A673 (cell line): Measurements from ENCODE around the gene C15orf61. TPM values are rescaled to one million over a fixed set of nuclear protein-coding genes. Genes with fewer than 3 reads are reported as not detected.

Experiments used
- BruUV-seq: library from RNA; stranded (reverse); fragments of 400-500 nt; replicated peaks from 2 replicates; lab custom pipeline; 2021; lab: Mats Ljungman, UMichigan
- CTCF ChIA-PET: fragments of 300-600 bp; sonication (Branson Sonifier 250); formaldehyde crosslinking; loops from one replicate; lab custom pipeline; 2022; ENCODE audit warnings: antibody characterized with exemption; lab: Charles Lee
- POLR2A ChIA-PET: fragments of 300-600 bp; sonication (Branson Sonifier 250); formaldehyde crosslinking; loops from one replicate; lab custom pipeline; 2022; ENCODE audit warnings: antibody characterized with exemption; ENCODE audit not compliant: low non-redundant PET; lab: Charles Lee
- DNase-seq: peaks from one replicate; pipeline ENCODE4 v3.0.0-alpha.2; 2015; ENCODE audit warnings: low spot score
- H3K27ac ChIP-seq: fragments of 200-600 bp; sonication (generic); 2 replicates; pipeline ENCODE4 v1.5.1; 2016; ENCODE audit warnings: mixed run types, low read depth, mild to moderate bottlenecking, mixed read lengths, antibody characterized with exemption, low read length; ENCODE audit not compliant: poor library complexity, severe bottlenecking
- H3K27me3 ChIP-seq: fragments of 200-600 bp; sonication (generic); replicated peaks from 2 replicates; pipeline ENCODE4 v1.6.1; 2017; ENCODE audit warnings: mixed run types, low read depth, mild to moderate bottlenecking, mixed read lengths, antibody characterized with exemption, low read length; ENCODE audit not compliant: insufficient read depth, poor library complexity
- H3K36me3 ChIP-seq: fragments of 200-600 bp; sonication (generic); 2 replicates; pipeline ENCODE4 v1.6.1; 2016; ENCODE audit warnings: mixed run types, mild to moderate bottlenecking, mixed read lengths, antibody characterized with exemption, low read length; ENCODE audit not compliant: insufficient read depth, poor library complexity, severe bottlenecking
- H3K4me1 ChIP-seq: fragments of 200-600 bp; sonication (generic); 2 replicates; pipeline ENCODE4 v1.6.1; 2017; ENCODE audit warnings: mixed run types, mild to moderate bottlenecking, mixed read lengths, antibody characterized with exemption, low read length; ENCODE audit not compliant: insufficient read depth, poor library complexity, severe bottlenecking
- H3K4me3 ChIP-seq: fragments of 200-600 bp; sonication (generic); 2 replicates; pipeline ENCODE4 v1.5.1; 2016; ENCODE audit warnings: low read depth, mixed run types, mild to moderate bottlenecking, mixed read lengths, low read length; ENCODE audit not compliant: poor library complexity, severe bottlenecking
- H3K9me3 ChIP-seq: fragments of 200-600 bp; sonication (generic); 2 replicates; pipeline ENCODE4 v1.6.1; 2016; ENCODE audit warnings: mixed run types, low read depth, mild to moderate bottlenecking, mixed read lengths, antibody characterized with exemption, low read length; ENCODE audit not compliant: poor library complexity, severe bottlenecking
- EZH2 ChIP-seq: fragments of 200-600 bp; sonication (generic); IDR thresholded peaks from 2 replicates; pipeline ENCODE4 v1.6.1; 2017; ENCODE audit warnings: borderline replicate concordance, low read depth, mild to moderate bottlenecking, mixed read lengths, antibody characterized with exemption, low read length; ENCODE audit not compliant: poor library complexity, severe bottlenecking
- intact Hi-C: fragments of 100-400 bp; cut with micrococcal nuclease; formaldehyde crosslinking; loops from one replicate; pipeline ENCODE4 v1.10.0; 2022; ENCODE audit not compliant: unreplicated experiment
- total RNA-seq: library from RNA; stranded (reverse); gene quantifications from 2 replicates; pipeline ENCODE4 v1.2.3, GENCODE V29; 2021
- TF ChIP-seq, protein P1 (sequence below): fragments of 300-800, 200-600 bp; sonication (generic); conservative IDR thresholded peaks from 2 replicates; pipeline ENCODE4 v1.5.1; 2017; ENCODE audit warnings: low read depth, mild to moderate bottlenecking, antibody characterized with exemption, low read length, moderate library complexity, mixed read lengths

Gene C15orf61
- total RNA-seq, 1 experiment from 2014 or later, result 6.3 TPM

DNA sequence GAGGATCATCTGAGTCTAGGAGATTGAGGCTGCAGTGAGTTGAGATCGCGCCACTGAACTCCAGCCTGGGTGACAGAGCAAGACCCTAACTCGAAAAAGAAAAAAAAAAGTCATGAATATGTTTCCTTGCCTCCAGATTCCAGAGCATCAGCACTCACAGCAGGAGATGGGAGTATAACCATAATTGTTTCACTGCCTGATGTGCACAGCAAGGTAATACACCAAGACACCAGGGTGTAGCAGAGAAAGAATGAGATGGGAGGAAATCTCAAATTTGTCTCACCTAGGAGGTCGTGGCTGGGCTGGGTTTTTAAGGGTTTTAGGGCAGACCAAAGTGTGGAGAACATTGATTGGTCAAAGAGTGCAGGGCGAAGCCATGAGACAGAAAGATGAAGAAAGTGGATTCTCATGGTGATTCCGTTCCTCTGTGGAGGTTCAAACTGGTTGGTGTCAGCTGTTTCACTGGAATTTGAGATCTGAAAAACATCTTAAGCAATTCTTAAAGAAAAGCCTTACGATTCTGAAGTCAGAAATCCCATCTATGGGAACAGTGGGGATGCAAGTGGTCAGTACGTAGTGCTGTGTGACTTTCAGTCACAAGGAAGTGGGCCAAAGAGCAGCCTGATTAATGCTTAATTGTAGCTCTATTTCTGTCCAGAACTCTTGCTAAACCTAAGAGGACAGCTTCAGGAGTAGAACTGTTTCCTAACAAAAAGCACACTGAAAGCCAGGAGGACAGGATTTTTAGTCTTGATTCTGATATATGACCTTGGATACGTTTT is 7.8 kb upstream of the C15orf61 start:
- intact Hi-C loops, result no loop called here
- ChIA-PET CTCF (no interaction called here), POLR2A (no interaction called here)
- Histone ChIP-seq H3K9me3 (no peaks in the 10 kb centered on the region), H3K4me1 (no peaks in the 10 kb centered on the region), H3K4me3 (no peak overlapping the region), H3K36me3 (no peaks in the 10 kb centered on the region), H3K27ac (no peak overlapping the region), H3K27me3 (no peaks in the 10 kb centered on the region)
- no peak for TF ChIP-seq EZH2
- TF ChIP-seq, protein P1, sequence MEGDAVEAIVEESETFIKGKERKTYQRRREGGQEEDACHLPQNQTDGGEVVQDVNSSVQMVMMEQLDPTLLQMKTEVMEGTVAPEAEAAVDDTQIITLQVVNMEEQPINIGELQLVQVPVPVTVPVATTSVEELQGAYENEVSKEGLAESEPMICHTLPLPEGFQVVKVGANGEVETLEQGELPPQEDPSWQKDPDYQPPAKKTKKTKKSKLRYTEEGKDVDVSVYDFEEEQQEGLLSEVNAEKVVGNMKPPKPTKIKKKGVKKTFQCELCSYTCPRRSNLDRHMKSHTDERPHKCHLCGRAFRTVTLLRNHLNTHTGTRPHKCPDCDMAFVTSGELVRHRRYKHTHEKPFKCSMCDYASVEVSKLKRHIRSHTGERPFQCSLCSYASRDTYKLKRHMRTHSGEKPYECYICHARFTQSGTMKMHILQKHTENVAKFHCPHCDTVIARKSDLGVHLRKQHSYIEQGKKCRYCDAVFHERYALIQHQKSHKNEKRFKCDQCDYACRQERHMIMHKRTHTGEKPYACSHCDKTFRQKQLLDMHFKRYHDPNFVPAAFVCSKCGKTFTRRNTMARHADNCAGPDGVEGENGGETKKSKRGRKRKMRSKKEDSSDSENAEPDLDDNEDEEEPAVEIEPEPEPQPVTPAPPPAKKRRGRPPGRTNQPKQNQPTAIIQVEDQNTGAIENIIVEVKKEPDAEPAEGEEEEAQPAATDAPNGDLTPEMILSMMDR, result no peak
- no peak for DNase-seq
- BruUV-seq, result no TSS peak

DNA sequence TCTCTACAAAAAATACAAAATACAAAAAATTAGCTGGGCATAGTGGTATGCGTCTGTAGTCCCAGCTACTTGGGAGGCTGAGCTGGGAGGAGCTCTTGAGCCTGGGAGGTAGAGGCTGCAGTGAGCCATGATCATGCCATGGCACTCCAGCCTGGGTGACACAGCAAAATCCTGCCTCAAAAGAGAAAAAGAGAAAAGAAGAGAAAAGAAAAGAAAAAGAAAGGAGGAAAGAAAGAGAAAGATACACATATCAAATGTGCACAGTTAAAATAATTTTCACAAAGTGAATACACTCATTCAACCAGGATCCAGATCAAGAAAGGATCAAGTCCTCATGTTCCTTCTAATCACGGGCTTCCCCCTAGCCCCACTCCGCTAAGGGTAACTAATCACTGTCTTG is 5.8 kb upstream of the C15orf61 start:
- intact Hi-C loops, result no loop called here
- H3K27ac ChIP-seq, result no peak overlapping the region
- H3K36me3 ChIP-seq, result no peaks in the 10 kb centered on the region
- ChIA-PET POLR2A (no interaction called here), CTCF (no interaction called here)
- no peak for TF ChIP-seq EZH2
- TF ChIP-seq, protein P1, result no peak
- DNase-seq, result no peak
- H3K27me3 ChIP-seq, result no peaks in the 10 kb centered on the region
- H3K9me3 ChIP-seq, result no peaks in the 10 kb centered on the region
- no peaks in the 10 kb centered on the region for H3K4me1 ChIP-seq
- BruUV-seq, result no TSS peak
- no peak overlapping the region for H3K4me3 ChIP-seq

DNA sequence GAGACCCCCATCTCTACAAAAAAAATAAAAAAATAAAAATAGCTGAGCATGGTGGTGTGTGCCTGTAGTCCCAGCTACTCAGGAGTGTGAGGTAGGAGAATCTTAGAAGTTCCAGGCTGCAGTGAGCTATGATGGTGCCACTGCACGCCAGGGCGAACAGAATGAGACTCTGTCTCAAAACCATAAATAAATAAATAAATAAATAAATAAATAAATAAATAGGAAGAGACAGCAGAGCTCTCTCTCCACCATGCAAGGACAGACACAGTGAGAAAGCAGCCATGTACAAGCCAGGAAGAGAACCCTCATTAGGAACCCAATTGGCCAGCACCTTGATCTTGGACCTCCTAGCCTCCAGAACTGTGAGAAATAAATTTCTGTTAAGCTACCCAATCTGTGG is 5.4 kb upstream of the C15orf61 start:
- H3K9me3 ChIP-seq, result no peaks in the 10 kb centered on the region
- no peak for DNase-seq
- H3K4me1 ChIP-seq, result no peaks in the 10 kb centered on the region
- ChIA-PET POLR2A (no interaction called here), CTCF (no interaction called here)
- H3K4me3 ChIP-seq, result no peak overlapping the region
- no peak overlapping the region for H3K27ac ChIP-seq
- intact Hi-C loops, result no loop called here
- no TSS peak for BruUV-seq
- H3K27me3 ChIP-seq, result no peaks in the 10 kb centered on the region
- TF ChIP-seq, protein P1, result no peak
- no peak for TF ChIP-seq EZH2
- no peaks in the 10 kb centered on the region for H3K36me3 ChIP-seq
